OCI-LY3 (cell line): Measurements from ENCODE around the gene SMC3.

ENCODE experiments used
- CTCF ChIP-seq: fragments of 200-600, 300-600 bp; sonication (generic); IDR thresholded peaks from 2 replicates; pipeline ENCODE4 v1.5.1; 2014; ENCODE audit warnings: antibody characterized with exemption, low read length, low read depth
- EZH2phosphoT487 ChIP-seq: fragments of 200-600 bp; shearing (Covaris generic); IDR thresholded peaks from 2 replicates; pipeline ENCODE4 v1.6.1; 2018; ENCODE audit warnings: antibody characterized with exemption, mixed run types, low read depth

- TF ChIP-seq CTCF (no peak), EZH2phosphoT487 (no peak)
Observed at GRCh38 chr10:110591760-110592159, 24.3 kb downstream of the SMC3 start.
